Hindlimb muscle (tissue), 1 donor: ENCODE results near the gene CEP170B. TPM values are rescaled to one million over a fixed set of nuclear protein-coding genes. Genes with fewer than 3 reads are reported as not detected.
"Not testable (repeated sequence)": the region's sequence is repeated elsewhere in the genome, so short reads cannot be mapped to it uniquely, and the experiment has no call there.

Source experiments
- DNase-seq: peaks from one replicate; pipeline ENCODE4 v3.0.0-alpha.2; 2013
- polyA plus RNA-seq: library from polyadenylated mRNA; unstranded; fragments of 120-200 nt; gene quantifications from one replicate; pipeline ENCODE4 v1.2.1, GENCODE V29; 2013; ENCODE audit not compliant: insufficient read length

Gene CEP170B
- polyA plus RNA-seq, 1 donor = 1.8 TPM

GRCh38 chr14:104879201-104879982 is 14.3 kb downstream of the CEP170B start:
- DNase-seq = no peak

GRCh38 chr14:104879983-104880565 is 15.0 kb downstream of the CEP170B start:
- DNase-seq = no peak

GRCh38 chr14:104880584-104881210 is 15.6 kb downstream of the CEP170B start:
- DNase-seq = no peak

- peak; percentile 72 for DNase-seq
These were observed 16.4 kb downstream of the CEP170B start for GRCh38 chr14:104881369-104881979.

- no peak for DNase-seq
These were observed 17.4 kb downstream of the CEP170B start for GRCh38 chr14:104882325-104882973.

- no peak for DNase-seq
These were observed 18.1 kb downstream of the CEP170B start for GRCh38 chr14:104882991-104883660.

GRCh38 chr14:104883681-104884361 is 18.8 kb downstream of the CEP170B start:
- no peak for DNase-seq

GRCh38 chr14:104884381-104884780 is 19.3 kb downstream of the CEP170B start:
- DNase-seq = not testable (repeated sequence)

- no peak for DNase-seq
These were observed 20.2 kb downstream of the CEP170B start for GRCh38 chr14:104885031-104885972.

- no peak for DNase-seq
These were observed 21.1 kb downstream of the CEP170B start for GRCh38 chr14:104885973-104886689.

GRCh38 chr14:104886690-104887622 is 21.9 kb downstream of the CEP170B start:
- no peak for DNase-seq

- no peak for DNase-seq
These were observed 22.8 kb downstream of the CEP170B start for GRCh38 chr14:104887623-104888488.

- no peak for DNase-seq
These were observed 23.7 kb downstream of the CEP170B start for GRCh38 chr14:104888489-104889374.

- DNase-seq = no peak
These were observed 24.3 kb downstream of the CEP170B start for GRCh38 chr14:104889375-104889757.

GRCh38 chr14:104890292-104890691 is 25.2 kb downstream of the CEP170B start:
- DNase-seq = not testable (repeated sequence)

- no peak for DNase-seq
These were observed 26.1 kb downstream of the CEP170B start for GRCh38 chr14:104891121-104891551.
